Loucy (cell line): ENCODE data around the gene KCNQ4.

ENCODE experiments used
- CTCF ChIP-seq: fragments of 200-600 bp; sonication (generic); conservative IDR thresholded peaks from 2 replicates; pipeline ENCODE4 v1.5.1; 2014; ENCODE audit warnings: mild to moderate bottlenecking, antibody characterized with exemption, low read length
- EZH2phosphoT487 ChIP-seq: fragments of 200-600 bp; IDR thresholded peaks from 2 replicates; pipeline ENCODE4 v1.6.1; 2018; ENCODE audit warnings: antibody characterized with exemption, mild to moderate bottlenecking, moderate library complexity, borderline replicate concordance

- TF ChIP-seq EZH2phosphoT487 (no peak), CTCF (no peak)
These were observed 1.1 kb upstream of the KCNQ4 start for GRCh38 chr1:40782371-40782956.
